ENCODE data around the gene SSTR4.

The SSTR4 gene

DNA sequence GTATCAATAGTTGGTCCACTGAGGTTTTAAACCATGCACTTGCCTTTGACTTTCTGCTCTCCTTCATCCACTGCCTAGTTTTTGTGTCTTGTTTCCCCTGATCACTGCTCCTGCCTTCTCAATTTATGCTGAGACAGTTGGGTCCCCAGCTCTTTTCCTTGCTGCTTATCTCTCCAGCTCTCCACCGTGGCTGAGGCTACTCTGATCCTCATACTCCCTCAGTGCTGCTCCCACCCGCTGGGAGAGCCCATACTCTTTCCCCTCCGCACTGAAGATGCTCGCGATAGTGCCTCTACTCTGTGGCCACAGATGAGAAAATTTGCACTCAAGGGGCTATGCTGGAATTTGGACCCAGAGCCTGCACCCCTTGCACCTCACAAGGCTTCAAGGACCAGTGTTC is 17.8 kb downstream of the SSTR4 start:
- H3K27me3 ChIP-seq (ENCODE audit: insufficient read depth, low read length, poor library complexity, severe bottlenecking) = peaks cover 24% of the 10 kb centered on the region
- H4K20me1 ChIP-seq (ENCODE audit: insufficient read depth, low read length, poor library complexity, severe bottlenecking) = no peaks in the 10 kb centered on the region
- no peaks in the 10 kb centered on the region for H3K36me3 ChIP-seq (ENCODE audit: insufficient read depth, low read length)
- no peaks in the 10 kb centered on the region for H3K9me3 ChIP-seq (ENCODE audit: insufficient read depth, low read depth, low read length)
- no peaks in the 10 kb centered on the region for H3F3A ChIP-seq (ENCODE audit: low read depth)
- TF ChIP-seq EZH2phosphoT487 (IDR thresholded peaks at IDR 0.05; ENCODE audit: borderline replicate concordance) (no peak), CTCF (conservative IDR thresholded peaks at IDR 0.05; ENCODE audit: low read length) (no peak)
- peaks cover 13% of the 10 kb centered on the region for H3K4me1 ChIP-seq (ENCODE audit: insufficient read depth, low read length, poor library complexity, severe bottlenecking)
- no peaks in the 10 kb centered on the region for H3K9me2 ChIP-seq (replicated peaks; ENCODE audit: low read depth, low read length)
- no peak overlapping the region for H2AFZ ChIP-seq (ENCODE audit: low read length)
- no peak overlapping the region for H3K4me3 ChIP-seq (ENCODE audit: low read length, poor library complexity, severe bottlenecking)
- no peak overlapping the region for H3K9ac ChIP-seq (ENCODE audit: low read depth, low read length, poor library complexity, severe bottlenecking)
- no peaks in the 10 kb centered on the region for H3K79me2 ChIP-seq (ENCODE audit: insufficient read depth, low read length)
- no peak overlapping the region for H3K4me2 ChIP-seq (ENCODE audit: low read depth, low read length, poor library complexity, severe bottlenecking)

- H3K9me3 ChIP-seq (ENCODE audit: insufficient read depth, low read depth, low read length) = no peaks in the 10 kb centered on the region
- no peaks in the 10 kb centered on the region for H3F3A ChIP-seq (ENCODE audit: low read depth)
- H4K20me1 ChIP-seq (ENCODE audit: insufficient read depth, low read length, poor library complexity, severe bottlenecking) = no peaks in the 10 kb centered on the region
- H3K4me2 ChIP-seq (ENCODE audit: low read depth, low read length, poor library complexity, severe bottlenecking) = no peak overlapping the region
- H3K4me3 ChIP-seq (ENCODE audit: low read length, poor library complexity, severe bottlenecking) = no peak overlapping the region
- no peak overlapping the region for H3K9ac ChIP-seq (ENCODE audit: low read depth, low read length, poor library complexity, severe bottlenecking)
- peak; percentile 41 for TF ChIP-seq CTCF (conservative IDR thresholded peaks at IDR 0.05; ENCODE audit: low read length)
- TF ChIP-seq EZH2phosphoT487 (IDR thresholded peaks at IDR 0.05; ENCODE audit: borderline replicate concordance) = no peak
- H3K36me3 ChIP-seq (ENCODE audit: insufficient read depth, low read length) = no peaks in the 10 kb centered on the region
- no peaks in the 10 kb centered on the region for H3K27me3 ChIP-seq (ENCODE audit: insufficient read depth, low read length, poor library complexity, severe bottlenecking)
- H2AFZ ChIP-seq (ENCODE audit: low read length) = no peak overlapping the region
- H3K9me2 ChIP-seq (replicated peaks; ENCODE audit: low read depth, low read length) = no peaks in the 10 kb centered on the region
- H3K79me2 ChIP-seq (ENCODE audit: insufficient read depth, low read length) = no peaks in the 10 kb centered on the region
- peaks cover 7% of the 10 kb centered on the region for H3K4me1 ChIP-seq (ENCODE audit: insufficient read depth, low read length, poor library complexity, severe bottlenecking)
These were observed 23.1 kb downstream of the SSTR4 start for GRCh38 chr20:23058240-23058639.

- Histone ChIP-seq H3K9me2 (replicated peaks; ENCODE audit: low read depth, low read length) (no peaks in the 10 kb centered on the region), H3K4me3 (ENCODE audit: low read length, poor library complexity, severe bottlenecking) (no peak overlapping the region), H3K4me2 (ENCODE audit: low read depth, low read length, poor library complexity, severe bottlenecking) (no peak overlapping the region), H3K36me3 (ENCODE audit: insufficient read depth, low read length) (no peaks in the 10 kb centered on the region), H3F3A (ENCODE audit: low read depth) (no peaks in the 10 kb centered on the region), H3K9ac (ENCODE audit: low read depth, low read length, poor library complexity, severe bottlenecking) (no peak overlapping the region), H4K20me1 (ENCODE audit: insufficient read depth, low read length, poor library complexity, severe bottlenecking) (no peaks in the 10 kb centered on the region), H3K4me1 (ENCODE audit: insufficient read depth, low read length, poor library complexity, severe bottlenecking) (peaks cover 7% of the 10 kb centered on the region), H2AFZ (ENCODE audit: low read length) (no peak overlapping the region), H3K79me2 (ENCODE audit: insufficient read depth, low read length) (no peaks in the 10 kb centered on the region), H3K9me3 (ENCODE audit: insufficient read depth, low read depth, low read length) (no peaks in the 10 kb centered on the region), H3K27me3 (ENCODE audit: insufficient read depth, low read length, poor library complexity, severe bottlenecking) (no peaks in the 10 kb centered on the region)
- TF ChIP-seq EZH2phosphoT487 (IDR thresholded peaks at IDR 0.05; ENCODE audit: borderline replicate concordance) (no peak), CTCF (conservative IDR thresholded peaks at IDR 0.05; ENCODE audit: low read length) (no peak)
These were observed 23.9 kb downstream of the SSTR4 start for GRCh38 chr20:23059001-23059400.
